HG02973 (cell line): Measurements from ENCODE around the gene ADARB1.

Source experiments
- ATAC-seq: cut with Tn5 transposase; IDR thresholded peaks from one replicate; pipeline ENCODE4 v1.9.1; 2021; ENCODE audit warnings: moderate library complexity; ENCODE audit not compliant: unreplicated experiment

Gene ADARB1

GRCh38 chr21:45162809-45163208 is 88.4 kb downstream of the ADARB1 start:
- no peak for ATAC-seq

- ATAC-seq: no peak
Observed at GRCh38 chr21:45163413-45164123, 89.2 kb downstream of the ADARB1 start.

- ATAC-seq: no peak
Observed at GRCh38 chr21:45164124-45164511, 89.7 kb downstream of the ADARB1 start.

- ATAC-seq: no peak
Observed at GRCh38 chr21:45164838-45165237, 90.5 kb downstream of the ADARB1 start.

GRCh38 chr21:45166931-45167330 is 92.6 kb downstream of the ADARB1 start:
- no peak for ATAC-seq

GRCh38 chr21:45167796-45168222 is 93.4 kb downstream of the ADARB1 start:
- ATAC-seq: no peak

GRCh38 chr21:45168522-45168921 is 94.1 kb downstream of the ADARB1 start:
- no peak for ATAC-seq

GRCh38 chr21:45169001-45169400 is 94.6 kb downstream of the ADARB1 start:
- no peak for ATAC-seq

- ATAC-seq: no peak
Observed at GRCh38 chr21:45169682-45170081, 95.3 kb downstream of the ADARB1 start.

GRCh38 chr21:45170987-45171386 is 96.6 kb downstream of the ADARB1 start:
- no peak for ATAC-seq

GRCh38 chr21:45172420-45172819 is 98.0 kb downstream of the ADARB1 start:
- ATAC-seq: no peak

- no peak for ATAC-seq
Observed at GRCh38 chr21:45175326-45176095, 101.1 kb downstream of the ADARB1 start.

GRCh38 chr21:45176141-45176540 is 101.8 kb downstream of the ADARB1 start:
- ATAC-seq: no peak

GRCh38 chr21:45177039-45177438 is 102.7 kb downstream of the ADARB1 start:
- ATAC-seq: no peak

GRCh38 chr21:45178070-45178608 is 103.8 kb downstream of the ADARB1 start:
- ATAC-seq: no peak

- ATAC-seq: no peak
Observed at GRCh38 chr21:45178971-45179370, 104.6 kb downstream of the ADARB1 start.

- ATAC-seq: no peak
Observed at GRCh38 chr21:45179568-45180245, 105.3 kb downstream of the ADARB1 start.

GRCh38 chr21:45180246-45180599 is 105.8 kb downstream of the ADARB1 start:
- no peak for ATAC-seq

GRCh38 chr21:45182958-45183357 is 108.6 kb downstream of the ADARB1 start:
- no peak for ATAC-seq

- ATAC-seq: no peak
Observed at GRCh38 chr21:45183852-45184251, 109.5 kb downstream of the ADARB1 start.

- ATAC-seq: no peak
Observed at GRCh38 chr21:45184869-45185268, 110.5 kb downstream of the ADARB1 start.

GRCh38 chr21:45186709-45187108 is 112.3 kb downstream of the ADARB1 start:
- no peak for ATAC-seq
